GM19463 (cell line): ENCODE measurements around the gene TTLL8.

Experiments
- ATAC-seq: cut with Tn5 transposase; IDR thresholded peaks from one replicate; pipeline ENCODE4 v1.9.1; 2021; ENCODE audit warnings: mild to moderate bottlenecking, moderate library complexity; ENCODE audit not compliant: unreplicated experiment

TTLL8 gene

DNA sequence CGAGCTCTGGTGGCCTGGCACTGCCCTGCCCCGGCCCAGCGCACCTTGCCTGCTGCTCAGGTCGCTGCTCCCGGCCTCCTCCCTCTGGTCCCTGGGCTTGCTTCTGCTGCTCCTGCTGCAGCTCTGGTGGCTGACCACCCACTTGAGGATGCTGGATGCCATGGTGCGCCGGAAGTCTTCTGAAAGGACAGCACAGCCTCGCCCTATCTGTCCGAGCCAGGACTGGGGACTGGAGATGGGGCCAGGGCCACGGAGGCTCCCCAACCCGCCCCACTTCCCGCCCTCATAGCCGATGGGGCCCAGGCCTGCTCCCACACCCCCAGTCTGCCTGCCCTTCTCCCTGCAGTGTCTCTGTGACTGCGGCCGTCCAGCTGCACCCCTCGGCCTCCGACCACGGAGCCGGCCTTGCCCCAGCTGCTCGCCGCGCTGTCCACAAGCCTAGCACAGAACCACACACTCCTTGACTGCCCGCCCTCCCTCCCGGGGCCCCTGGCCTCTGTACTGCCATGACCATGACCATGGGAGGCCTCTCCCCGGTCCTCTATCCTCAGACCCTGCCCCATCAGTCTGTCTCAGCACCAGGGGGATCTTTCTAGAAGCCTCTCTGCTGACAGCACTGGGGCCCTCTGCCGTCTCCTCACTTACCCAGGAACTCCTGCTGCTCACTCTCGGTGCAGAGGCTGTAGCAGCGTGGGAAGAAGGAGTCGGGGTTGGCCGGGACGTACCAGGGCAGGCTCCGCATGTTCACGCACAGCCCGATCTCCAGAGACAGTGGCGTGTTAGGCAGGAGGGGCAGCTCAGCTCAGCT, 12.7 kb downstream of the TTLL8 start:
- no peak for ATAC-seq

DNA sequence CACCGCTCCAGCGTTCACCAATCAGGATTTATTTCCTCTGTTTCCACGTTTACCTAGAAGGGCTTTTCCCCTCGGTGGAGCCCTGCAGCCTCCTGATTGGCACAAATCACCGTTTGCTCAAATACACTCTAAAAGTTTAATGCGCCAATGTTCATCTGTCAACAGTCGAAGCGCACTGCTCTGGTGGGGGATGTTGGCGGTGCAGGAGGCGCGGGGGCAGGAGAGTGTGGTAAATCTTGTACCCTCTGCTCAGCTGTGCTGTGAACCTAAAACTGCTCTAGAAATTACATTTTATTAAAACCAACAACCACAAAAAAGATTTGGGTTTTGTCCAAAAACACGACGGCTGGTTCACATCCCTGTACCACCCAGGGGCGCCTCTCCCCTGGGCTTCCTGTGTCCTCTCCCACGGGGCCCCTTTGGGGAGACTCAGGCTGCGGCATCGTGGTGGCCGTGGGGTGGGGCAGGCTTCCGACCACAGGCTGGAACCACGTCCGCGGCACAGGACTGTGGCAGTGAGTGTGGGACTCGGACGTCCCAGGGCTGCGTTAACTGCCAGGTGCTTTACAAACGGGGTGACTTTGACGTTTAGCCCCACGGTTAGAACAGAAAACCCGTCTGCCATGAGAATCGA, 13.5 kb downstream of the TTLL8 start:
- ATAC-seq, result no peak

DNA sequence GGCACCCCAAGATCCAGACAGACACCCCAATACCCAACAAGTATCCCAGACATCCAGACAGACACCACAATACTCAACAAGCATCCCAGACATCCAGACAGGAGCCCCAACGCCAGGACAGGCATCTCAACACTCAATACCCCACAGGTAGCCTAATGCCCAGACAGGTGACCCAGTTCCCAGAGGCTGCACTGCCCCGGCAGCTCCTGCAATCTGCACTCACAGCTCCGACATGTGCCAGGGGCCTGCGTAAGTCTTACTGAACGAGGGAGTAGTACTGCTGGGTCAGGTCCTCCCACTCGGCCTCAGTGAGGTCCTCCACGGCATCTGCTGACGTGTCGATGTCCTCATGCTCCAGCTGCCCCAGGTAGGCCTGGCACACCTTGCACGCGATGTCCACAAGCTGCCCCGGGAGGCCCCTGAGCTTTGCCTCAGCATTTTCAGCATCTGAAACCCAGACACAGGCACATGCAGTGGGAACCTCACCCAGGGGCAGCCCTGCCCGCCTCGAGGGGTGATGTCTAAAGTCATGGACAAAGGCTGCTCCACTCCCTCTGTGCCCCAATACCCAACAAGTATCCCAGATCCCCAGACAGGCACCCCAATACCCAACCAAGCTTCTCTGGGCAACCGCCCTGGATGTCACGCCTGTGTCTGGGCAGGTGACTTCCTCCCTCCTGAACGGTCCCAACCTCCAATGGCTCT, 16.6 kb downstream of the TTLL8 start:
- no peak for ATAC-seq

DNA sequence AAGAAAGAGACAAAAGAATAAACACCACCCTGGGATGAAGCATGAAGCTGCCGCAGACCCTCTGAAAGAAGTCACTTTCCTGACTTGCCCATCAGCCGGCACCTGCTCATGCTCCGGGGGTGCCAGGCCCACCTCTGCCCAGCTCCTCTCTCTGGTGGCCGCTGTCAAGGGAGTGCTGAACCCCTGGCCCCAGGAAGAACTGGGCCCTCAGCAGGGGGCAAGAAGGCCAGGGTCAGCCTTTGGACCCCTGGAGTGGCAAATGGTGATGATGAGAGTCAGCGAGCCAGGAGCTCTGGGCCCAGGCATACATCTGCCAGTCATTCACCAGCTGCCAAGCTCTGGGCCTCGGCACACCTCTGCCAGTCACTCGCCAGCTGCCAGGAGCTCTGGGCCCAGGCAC, 17.4 kb downstream of the TTLL8 start:
- no peak for ATAC-seq

DNA sequence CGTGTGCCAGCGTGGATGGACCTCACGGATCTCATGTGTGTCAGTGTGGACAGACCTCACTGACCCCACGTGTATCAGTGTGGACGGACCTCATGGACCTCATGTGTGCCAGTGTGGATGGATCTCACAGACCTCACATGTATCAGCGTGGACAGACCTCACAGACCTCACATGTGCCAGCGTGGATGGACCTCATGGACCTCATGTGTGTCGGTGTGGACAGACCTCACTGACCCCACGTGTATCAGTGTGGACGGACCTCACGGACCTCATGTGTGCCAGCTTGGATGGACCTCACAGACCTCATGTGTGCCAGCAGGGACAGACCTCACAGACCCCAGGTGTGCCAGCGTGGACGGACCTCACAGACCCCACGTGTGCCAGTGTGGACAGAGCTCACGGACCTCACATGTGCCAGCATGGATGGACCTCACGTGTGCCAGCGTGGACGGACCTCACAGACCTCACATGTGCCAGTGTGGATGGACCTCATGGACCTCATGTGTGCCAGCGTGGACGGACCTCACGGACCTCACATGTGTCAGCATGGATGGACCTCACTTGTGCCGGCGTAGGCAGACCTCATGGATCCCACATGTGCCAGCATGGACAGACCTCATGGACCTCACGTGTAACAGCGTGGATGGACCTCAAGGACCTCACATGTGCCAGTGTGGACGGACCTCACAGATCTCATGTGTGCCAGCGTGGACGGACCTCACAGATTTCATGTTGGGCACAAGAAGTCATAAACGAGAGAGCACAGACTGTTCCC, 18.2 kb downstream of the TTLL8 start:
- ATAC-seq, result no peak

DNA sequence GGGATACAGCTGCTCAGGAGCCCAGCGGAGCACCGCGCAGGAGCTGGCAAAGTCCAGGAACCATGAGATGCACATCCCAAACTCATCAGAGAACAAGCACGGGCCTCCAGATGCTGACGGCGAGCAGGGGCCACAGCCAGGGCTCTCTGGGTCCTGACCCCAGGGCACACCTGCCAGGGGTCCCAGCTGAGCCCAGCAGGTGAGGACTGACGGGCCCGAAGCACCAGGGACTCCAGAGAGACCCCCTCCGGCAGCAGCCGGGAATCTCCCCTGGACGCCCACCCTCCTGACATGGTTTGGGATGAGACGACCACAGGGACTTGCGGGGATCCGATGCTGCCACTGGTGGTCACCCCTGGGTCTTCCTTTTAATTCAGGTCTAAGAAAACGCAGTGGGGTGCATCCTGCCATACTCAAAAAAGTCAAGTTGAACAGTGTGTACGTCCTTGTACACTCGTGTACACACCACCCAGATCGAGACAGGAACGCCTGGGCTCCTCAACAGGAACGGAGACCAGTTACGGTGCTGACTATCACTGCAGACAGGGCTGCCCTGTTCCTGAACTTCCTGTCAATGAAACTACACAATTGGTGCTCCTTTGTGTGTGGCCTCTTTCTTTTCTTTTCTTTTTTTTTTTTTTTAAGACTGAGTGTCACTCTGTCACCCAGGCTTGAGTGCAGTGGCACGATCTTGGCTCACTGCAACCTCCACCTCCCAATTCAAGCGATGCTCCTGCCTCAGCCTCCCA, 21.9 kb downstream of the TTLL8 start:
- no peak for ATAC-seq

DNA sequence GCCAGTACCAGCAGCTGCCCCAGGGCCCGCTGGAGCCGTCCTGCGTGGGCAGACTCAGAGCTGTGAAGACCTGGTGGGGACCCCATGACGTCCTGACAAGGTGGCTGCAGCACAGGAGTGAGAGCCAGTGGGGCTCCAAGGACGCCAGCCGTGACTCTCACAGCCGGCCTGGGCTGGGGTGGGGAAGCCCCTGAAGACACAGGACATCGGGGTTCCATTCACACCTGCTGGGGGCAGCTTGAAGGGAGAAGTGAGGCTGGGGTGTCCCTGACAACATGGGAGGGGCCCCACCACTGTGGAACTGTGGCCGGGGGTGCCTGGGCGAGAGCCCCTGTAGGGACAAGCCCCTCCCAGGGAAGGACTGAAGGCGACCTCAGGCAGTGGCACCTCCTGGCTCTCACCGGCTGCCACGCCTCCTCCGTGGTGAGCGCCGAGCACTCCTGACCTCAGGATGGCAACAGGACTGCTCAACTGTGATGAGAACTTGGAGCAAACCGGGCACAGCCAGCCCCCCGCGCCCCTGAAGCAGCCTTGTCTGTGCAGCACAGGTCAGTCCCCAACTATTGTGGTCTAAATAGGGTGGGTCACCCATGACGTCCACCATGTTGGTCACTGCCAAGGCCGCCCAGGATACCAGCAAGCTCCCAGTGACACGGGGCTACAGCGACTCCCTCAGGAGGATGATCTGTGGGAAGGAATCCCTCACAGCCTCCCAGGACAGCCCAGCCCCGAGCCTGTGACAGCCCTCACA, 22.8 kb downstream of the TTLL8 start:
- no peak for ATAC-seq

DNA sequence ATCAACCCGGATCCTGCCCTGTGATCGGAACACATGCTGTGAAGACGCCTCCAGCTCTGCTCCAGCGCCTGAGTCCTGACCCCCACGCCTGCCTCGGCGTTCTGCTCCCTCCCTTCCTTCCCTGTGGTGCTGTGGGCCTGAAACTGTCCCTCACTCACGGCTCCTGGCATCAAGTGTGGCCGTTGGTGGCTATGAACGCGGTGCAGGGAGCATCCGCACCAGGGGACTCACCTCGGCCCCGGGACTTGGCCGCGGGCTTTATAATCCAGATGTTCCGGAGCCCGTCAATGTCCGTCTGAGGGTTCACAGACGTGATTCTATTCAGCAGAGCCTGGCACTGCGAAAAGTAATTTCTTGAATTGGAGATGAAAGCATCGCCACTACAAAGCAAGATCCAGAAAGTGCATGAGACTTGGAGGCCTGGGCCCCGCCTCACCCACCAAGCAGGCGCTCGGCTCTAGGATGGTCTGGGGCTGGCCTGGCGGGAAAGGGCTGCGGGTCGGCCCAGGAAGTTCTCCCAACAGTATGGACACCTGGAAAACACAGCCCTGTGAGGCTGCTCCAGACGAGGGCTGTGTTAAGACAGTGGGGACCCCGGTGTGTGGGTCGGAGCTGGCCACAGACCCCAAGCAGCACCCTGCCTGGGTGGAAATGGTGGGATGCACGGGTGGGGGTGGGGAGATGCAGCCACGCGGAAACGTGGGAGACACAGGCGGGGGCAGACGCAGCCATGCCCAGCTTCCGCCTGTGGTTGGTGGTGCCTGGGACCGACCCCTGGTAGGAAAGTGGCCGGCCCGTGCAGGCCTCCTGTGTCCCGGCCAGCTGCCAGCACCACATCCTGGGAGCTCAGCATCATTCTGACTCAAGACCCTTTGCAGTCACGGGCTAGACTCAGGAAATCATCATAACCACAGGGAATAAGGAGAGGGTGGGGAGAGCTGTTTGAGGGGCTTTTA, 23.7 kb downstream of the TTLL8 start:
- no peak for ATAC-seq

DNA sequence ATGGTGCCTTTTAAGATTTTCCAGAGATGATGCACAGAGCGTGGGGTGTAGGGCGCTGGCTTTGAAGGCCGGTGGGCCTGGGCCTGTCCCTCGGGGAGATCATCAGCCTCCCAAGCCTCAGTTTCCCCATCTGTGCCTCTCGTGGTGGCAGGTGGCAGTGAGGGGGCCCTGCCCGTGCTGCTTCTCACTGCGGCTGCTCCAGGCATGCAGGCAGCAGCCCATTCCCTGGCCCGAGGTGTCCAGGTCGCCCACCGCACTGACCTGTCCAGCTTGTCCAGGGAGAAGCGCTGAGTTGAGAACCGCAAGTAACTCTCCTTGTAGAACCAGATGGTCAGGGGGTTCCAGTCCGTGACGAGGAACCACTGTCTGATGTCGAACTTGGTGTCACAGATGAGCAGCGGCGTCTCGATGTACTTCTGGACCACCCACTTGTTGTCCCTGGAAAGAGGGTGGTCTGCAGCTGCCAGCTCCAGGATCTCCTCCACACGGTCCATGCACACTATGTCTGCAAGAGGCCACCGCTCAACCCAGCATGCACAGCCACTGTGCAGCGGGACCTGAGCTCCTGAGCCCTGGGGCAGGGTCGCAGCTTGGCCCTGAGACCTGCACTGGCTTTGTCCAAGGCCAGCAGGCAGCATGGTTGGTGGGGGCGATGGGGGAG, 25.0 kb downstream of the TTLL8 start:
- no peak for ATAC-seq

DNA sequence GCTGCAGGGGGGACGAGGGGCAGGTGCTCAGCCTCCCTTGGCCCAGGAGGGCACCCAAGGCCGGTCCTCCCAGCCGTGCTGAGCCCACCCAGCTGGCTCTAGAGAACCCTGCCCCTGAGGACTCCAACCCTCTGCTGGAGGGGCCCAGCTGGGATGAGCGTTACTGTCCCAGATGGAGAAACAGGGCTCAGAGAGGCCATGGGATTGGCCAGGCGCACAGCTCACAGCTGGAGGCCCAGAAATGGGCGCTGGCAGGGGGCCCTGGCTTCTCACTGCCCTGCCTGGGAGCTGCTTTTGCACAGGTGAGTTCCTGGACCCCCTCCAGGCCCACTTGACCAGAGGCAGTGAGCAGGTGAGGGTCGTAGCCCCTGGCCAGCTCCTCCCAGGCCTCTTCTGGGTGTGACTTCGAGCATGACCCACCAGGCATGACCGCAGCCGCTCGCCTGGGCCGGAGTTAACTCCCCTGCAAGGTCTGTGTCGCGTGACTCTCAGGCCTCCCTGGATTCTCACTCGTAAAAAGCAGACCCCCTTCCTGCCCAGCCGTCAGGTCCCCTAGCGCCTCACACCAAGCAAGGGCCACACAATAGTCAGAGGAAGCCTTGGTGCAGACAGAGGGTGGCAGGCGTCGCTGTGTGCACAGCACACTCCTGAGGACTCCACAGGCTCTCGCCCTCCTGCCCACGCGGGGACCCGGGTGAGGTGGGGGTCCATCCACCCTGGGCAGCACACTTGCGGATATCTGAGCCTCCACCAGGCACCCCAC, 25.8 kb downstream of the TTLL8 start:
- no peak for ATAC-seq

DNA sequence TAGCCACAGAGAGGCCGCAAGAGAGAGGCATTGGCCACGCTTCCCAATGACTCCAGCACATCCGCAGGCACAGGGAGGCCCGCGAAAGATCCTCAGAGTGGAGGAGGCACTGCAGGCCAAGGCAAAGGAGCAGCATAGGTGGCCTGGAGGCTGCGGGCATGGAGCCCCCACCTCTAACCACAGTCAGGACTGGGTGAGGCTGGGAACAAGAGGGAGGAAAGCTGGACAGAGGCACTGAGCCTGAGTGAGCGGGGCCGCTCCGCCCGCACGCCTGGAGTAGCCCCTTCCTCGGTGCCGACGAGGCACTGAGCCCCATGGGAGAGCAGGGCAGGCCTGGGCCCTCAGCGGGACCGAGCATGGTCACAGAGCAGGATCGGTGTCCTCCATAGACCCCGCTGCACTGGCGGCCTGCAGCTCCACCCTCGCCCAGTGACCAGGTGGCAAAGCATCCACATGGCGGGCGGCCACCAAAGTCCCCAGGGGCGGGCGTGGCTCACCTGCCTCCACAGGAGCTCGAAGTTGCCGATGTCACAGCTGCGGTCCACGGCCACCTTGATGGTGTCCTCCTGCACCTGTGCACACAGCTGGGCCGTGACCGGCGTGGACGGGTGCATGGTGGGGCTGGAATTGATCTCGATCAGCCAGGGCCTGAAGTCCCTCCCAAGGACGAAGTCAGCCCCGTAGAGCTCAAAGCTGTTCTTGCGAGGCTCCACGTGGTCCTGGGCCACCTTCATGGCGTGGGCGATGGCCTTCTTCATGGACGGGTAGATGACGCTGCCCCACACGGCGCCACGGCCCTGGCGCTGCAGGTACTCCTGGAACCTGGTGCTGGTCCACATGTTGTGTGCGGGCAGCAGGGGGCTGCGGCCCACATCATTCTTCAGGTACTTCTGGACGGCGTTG, 26.7 kb downstream of the TTLL8 start:
- no peak for ATAC-seq

DNA sequence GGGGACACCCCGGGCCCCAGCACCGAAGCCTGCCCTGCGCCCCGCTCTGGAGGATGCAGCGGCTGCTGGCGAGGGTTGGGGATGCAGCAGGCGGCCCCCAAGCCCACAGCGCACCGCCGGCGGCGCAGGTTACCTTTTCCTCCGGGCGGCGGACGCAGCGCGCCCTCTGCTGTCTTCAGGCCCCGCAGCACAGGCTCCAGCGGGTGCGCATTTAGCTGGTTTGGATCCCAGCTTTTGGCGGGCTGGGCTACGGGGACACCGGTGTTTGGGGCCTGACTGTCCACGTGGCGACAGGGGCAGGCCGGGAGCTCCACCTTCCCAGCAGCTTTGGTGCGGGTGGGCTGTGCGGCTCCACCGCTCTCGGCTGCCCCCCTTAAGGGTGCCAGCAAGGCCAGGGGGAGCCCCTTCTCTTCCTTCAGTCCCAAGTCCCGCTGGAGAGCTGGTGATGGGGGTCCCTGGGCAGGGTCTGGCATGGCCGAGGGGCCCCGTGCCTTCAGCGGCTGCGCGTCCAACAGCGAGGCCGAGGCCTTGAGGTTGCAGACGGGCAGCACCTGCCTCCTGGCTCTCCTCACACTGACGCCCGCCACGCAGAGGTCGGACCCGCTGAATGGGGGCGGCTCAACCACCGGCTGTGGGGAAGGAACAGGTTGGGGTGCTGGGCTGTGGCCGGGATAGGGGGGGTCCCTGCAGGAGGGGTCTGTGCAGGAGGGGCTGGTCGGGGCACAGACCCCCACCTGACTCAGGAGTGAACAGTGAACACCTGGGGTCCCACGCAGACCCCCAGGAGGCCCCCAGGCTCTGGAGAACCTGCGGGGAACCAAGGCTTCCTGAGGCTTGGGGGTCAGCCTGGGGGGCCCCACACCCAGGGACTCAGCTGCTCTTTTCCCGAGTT, 27.6 kb downstream of the TTLL8 start:
- no peak for ATAC-seq

DNA sequence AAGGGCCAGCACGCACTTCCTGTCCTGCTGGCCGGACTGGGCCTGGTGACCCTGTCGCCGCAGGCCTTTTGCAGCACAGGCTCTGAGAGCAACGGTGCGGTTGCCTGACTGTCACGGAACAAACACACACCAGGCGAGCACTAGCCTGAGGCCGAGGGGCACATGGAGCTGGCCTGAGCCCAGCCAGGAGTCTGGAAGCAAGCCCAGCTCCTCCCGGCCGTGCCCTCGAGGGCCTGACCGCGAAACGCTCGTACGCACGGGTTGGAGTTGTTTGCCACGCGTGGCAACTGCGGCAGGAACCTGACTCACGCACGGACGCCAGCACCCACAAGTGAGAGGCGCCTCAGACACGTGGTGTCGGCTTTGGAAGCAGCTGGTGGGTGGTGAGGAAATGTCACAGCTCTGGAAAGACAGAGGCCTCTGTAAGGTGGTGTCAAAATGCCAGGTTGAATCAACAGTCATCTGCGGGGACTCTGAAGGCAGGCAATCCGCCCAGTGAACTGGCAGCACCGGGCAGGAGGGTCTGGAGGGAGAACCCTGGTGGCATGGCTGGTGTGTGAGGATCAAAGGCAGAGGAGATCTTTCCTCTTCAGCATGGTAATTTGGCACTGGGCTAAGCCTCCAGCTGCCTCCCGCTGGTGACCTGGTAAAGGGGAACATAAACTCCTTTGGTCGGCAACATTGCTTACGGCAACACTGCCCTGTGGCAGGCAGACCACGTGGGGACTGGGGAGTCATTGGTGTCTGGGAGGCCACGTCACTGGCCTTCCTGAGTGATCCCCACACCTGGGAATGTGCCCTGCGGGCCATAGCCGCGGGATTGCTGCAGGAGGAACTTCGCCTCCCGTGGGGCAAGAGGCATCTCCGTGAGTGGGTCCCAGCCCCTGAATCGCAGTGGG, 30.2 kb downstream of the TTLL8 start:
- no peak for ATAC-seq

DNA sequence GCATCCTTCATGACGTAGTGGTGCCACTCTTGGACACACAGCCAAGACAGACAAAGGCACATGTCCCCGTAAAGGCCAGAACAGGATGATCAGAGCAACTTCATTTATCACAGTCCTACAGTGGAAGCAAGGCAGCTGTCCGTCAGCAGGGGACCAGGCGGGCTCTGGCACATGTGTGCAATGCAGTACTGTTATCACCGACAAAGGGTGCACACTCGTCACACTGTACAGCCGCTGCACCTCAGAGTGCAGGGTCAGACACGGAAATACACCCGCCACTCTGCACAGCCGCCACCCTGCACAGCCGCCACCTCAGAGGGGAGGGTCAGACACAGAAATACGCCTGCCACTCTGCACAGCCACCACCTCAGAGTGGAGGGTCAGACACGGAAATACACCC, 32.1 kb downstream of the TTLL8 start:
- ATAC-seq, result no peak
